HepG2 (cell line): Measurements from ENCODE around the gene TNS4. TPM values are rescaled to one million over a fixed set of nuclear protein-coding genes. Genes with fewer than 3 reads are reported as not detected.

ENCODE experiments used
- ATF4 ChIP-seq, 2 experiments: fragments of 450-650 bp in 1 of 2; sonication (generic) in 1 of 2; formaldehyde crosslinking; IDR thresholded peaks; 2 replicates each; pipeline versions ENCODE4 v1.5.0 to v1.8.0; 2020 to 2022; ENCODE audit warnings: mild to moderate bottlenecking in 1 of 2, missing genetic modification reagents in 1 of 2
- CENPT ChIP-seq: sonication (generic); formaldehyde crosslinking; IDR thresholded peaks from 2 replicates; pipeline ENCODE4 v1.8.0; 2022; ENCODE audit warnings: low read depth, mild to moderate bottlenecking, moderate library complexity, missing genetic modification reagents
- DPF2 ChIP-seq: sonication (generic); formaldehyde crosslinking; IDR thresholded peaks from 2 replicates; pipeline ENCODE4 v1.4.0; 2020; ENCODE audit warnings: mild to moderate bottlenecking, low read depth, missing genetic modification reagents, borderline replicate concordance
- DRAP1 ChIP-seq: IDR thresholded peaks from 2 replicates; pipeline ENCODE4 v1.6.1; 2016; ENCODE audit warnings: missing genetic modification reagents, missing compliant biosample characterization
- EP300 ChIP-seq, 3 experiments: sonication (generic) in 1 of 3; formaldehyde crosslinking in 1 of 3; IDR thresholded peaks; 2 replicates each; pipeline versions ENCODE4 v1.5.1 to v1.6.1; 2011 to 2020; ENCODE audit warnings: low read depth in 2 of 3, low read length in 2 of 3, borderline replicate concordance in 1 of 3, improper control_type of control experiment in 1 of 3, mild to moderate bottlenecking in 1 of 3, missing genetic modification reagents in 1 of 3, moderate library complexity in 1 of 3
- JUNB ChIP-seq: sonication (generic); formaldehyde crosslinking; IDR thresholded peaks from 2 replicates; pipeline ENCODE4 v1.8.0; 2022; ENCODE audit warnings: missing genetic modification reagents, mild to moderate bottlenecking, borderline replicate concordance
- MZF1 ChIP-seq: sonication (generic); formaldehyde crosslinking; IDR thresholded peaks from 2 replicates; pipeline ENCODE4 v1.8.1; 2023; ENCODE audit warnings: mild to moderate bottlenecking, missing genetic modification reagents, borderline replicate concordance
- PHF8 ChIP-seq: sonication (generic); formaldehyde crosslinking; IDR thresholded peaks from 2 replicates; pipeline ENCODE4 v1.5.0; 2020; ENCODE audit warnings: missing genetic modification reagents
- RBFOX2 ChIP-seq: fragments of 200-400 bp; formaldehyde crosslinking; IDR thresholded peaks from 2 replicates; pipeline ENCODE4 v1.6.1; 2017; ENCODE audit warnings: low read depth, mild to moderate bottlenecking, low read length
- SATB2 ChIP-seq: sonication (generic); formaldehyde crosslinking; IDR thresholded peaks from 2 replicates; pipeline ENCODE4 v1.5.0; 2020; ENCODE audit warnings: missing genetic modification reagents
- SMAD1 ChIP-seq: sonication (generic); formaldehyde crosslinking; IDR thresholded peaks from 2 replicates; pipeline ENCODE4 v1.4.0; 2020; ENCODE audit warnings: missing genetic modification reagents, low read depth, mild to moderate bottlenecking, borderline replicate concordance
- ZBTB20 ChIP-seq: sonication (generic); formaldehyde crosslinking; IDR thresholded peaks from 2 replicates; pipeline ENCODE4 v1.8.1; 2023; ENCODE audit warnings: missing genetic modification reagents, low read depth, mild to moderate bottlenecking, borderline replicate concordance
- ZFY ChIP-seq: sonication (generic); formaldehyde crosslinking; IDR thresholded peaks from 2 replicates; pipeline ENCODE4 v1.4.0; 2020; ENCODE audit warnings: missing genetic modification reagents
- ZNF18 ChIP-seq: sonication (generic); formaldehyde crosslinking; IDR thresholded peaks from 2 replicates; pipeline ENCODE4 v1.8.0; 2022; ENCODE audit warnings: mild to moderate bottlenecking, missing genetic modification reagents; ENCODE audit not compliant: insufficient replicate concordance
- ZNF234 ChIP-seq: sonication (generic); formaldehyde crosslinking; conservative IDR thresholded peaks from 2 replicates; pipeline ENCODE4 v1.5.1; 2020; ENCODE audit warnings: mild to moderate bottlenecking, missing genetic modification reagents
- ZNF660 ChIP-seq: sonication (generic); formaldehyde crosslinking; IDR thresholded peaks from 2 replicates; pipeline ENCODE4 v1.5.1; 2020; ENCODE audit warnings: mild to moderate bottlenecking, low read depth, missing genetic modification reagents, borderline replicate concordance
- ZNF670 ChIP-seq: sonication (generic); formaldehyde crosslinking; IDR thresholded peaks from 2 replicates; pipeline ENCODE4 v1.8.0; 2022; ENCODE audit warnings: mild to moderate bottlenecking, missing genetic modification reagents, borderline replicate concordance
- ZNF746 ChIP-seq: sonication (generic); formaldehyde crosslinking; IDR thresholded peaks from 2 replicates; pipeline ENCODE4 v1.8.0; 2022; ENCODE audit warnings: mild to moderate bottlenecking, missing genetic modification reagents
- ZNF775 ChIP-seq: sonication (generic); formaldehyde crosslinking; IDR thresholded peaks from 2 replicates; pipeline ENCODE4 v1.4.0; 2020; ENCODE audit warnings: missing genetic modification reagents, mild to moderate bottlenecking, moderate library complexity, borderline replicate concordance
- polyA plus RNA-seq, 8 experiments: library from polyadenylated mRNA; depleted of rRNA in 3 of 8; stranded (reverse) in 7 of 8; unstranded in 1 of 8; fragments of >200 nt; fragmentation: Illumina TruSeq in 4 of 8; extraction: Trizol in 4 of 8; gene quantifications; 2 replicates each; pipeline versions ENCODE4 v1.2.1 to v1.2.3, GENCODE V29; 2011 to 2016; ENCODE audit warnings: low read depth in 4 of 8, missing spikeins in 1 of 8, mixed read lengths in 1 of 8; ENCODE audit not compliant: insufficient read depth in 1 of 8
- total RNA-seq, 5 experiments: library from RNA; depleted of rRNA; stranded (reverse); fragments of >200 nt; fragmentation: Illumina TruSeq; extraction: Trizol; gene quantifications; 2 replicates each; pipeline ENCODE4 v1.2.3, GENCODE V29; 2016; ENCODE audit warnings: low read depth in 1 of 5
- TF ChIP-seq, protein P1 (sequence below): sonication (generic); formaldehyde crosslinking; IDR thresholded peaks from 2 replicates; pipeline ENCODE4 v1.4.0; 2020; ENCODE audit warnings: missing genetic modification reagents
- TF ChIP-seq, protein P2 (sequence below): IDR thresholded peaks from 2 replicates; pipeline ENCODE4 v1.6.1; 2016; ENCODE audit warnings: low read depth

Gene TNS4
- total and polyA plus RNA-seq, 2 of the 13 experiments (the other 11 are each of a cell fraction or from before 2014, with no cell fraction given): 0.58 to 2.1 TPM

DNA sequence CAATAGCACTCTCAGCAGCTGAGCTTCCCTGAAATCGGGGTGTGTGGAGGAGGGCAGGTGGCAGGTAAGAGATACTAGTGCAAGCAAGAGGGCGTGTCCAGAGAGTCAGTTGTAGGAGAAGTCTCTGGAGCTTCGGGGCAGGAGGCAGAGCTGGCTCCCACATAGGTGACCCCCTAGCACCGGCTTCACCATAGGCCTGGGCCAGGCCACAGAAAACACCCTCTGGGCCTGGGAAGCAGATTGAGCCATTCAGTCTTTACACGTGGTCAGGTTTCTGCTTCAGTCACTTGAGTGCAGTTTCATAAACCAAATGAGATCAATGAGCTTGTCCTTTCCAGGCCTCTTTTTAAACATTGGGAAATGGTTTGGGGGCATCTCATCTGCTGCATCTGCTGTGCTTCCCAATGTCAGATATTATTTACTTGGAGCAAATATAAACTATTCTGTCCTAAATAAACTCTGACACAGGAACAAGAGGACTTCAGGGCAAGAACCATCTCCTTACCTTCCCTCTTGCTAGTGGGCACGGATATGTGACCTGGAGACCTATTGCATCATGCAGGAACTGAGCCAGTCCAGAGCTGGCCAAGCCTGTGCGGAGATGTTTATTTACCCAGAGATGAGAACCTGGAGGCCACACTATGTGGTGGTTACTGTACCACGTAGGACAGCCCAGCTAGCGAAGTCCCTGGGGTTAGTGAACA is 47.7 kb upstream of the TNS4 start (continued):
- peak; percentile 82 for TF ChIP-seq ZNF746 (CRISPR knock-in tag)
- TF ChIP-seq JUNB (CRISPR knock-in tag): 0 out of 2 replicates have a peak, but pooled peaks have one; percentile 23
- peak; percentile 97 to 100 for TF ChIP-seq ATF4 (CRISPR knock-in tag; IDR thresholded peaks at IDR 0.05)
- 0 out of 2 replicates have a peak, but pooled peaks have one; percentile 24 for TF ChIP-seq SATB2 (CRISPR knock-in tag)
- TF ChIP-seq, protein P1, sequence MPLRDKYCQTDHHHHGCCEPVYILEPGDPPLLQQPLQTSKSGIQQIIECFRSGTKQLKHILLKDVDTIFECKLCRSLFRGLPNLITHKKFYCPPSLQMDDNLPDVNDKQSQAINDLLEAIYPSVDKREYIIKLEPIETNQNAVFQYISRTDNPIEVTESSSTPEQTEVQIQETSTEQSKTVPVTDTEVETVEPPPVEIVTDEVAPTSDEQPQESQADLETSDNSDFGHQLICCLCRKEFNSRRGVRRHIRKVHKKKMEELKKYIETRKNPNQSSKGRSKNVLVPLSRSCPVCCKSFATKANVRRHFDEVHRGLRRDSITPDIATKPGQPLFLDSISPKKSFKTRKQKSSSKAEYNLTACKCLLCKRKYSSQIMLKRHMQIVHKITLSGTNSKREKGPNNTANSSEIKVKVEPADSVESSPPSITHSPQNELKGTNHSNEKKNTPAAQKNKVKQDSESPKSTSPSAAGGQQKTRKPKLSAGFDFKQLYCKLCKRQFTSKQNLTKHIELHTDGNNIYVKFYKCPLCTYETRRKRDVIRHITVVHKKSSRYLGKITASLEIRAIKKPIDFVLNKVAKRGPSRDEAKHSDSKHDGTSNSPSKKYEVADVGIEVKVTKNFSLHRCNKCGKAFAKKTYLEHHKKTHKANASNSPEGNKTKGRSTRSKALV (CRISPR knock-in tag): peak; percentile 49; the same call in 1 of the 2 replicates
- TF ChIP-seq ZNF670 (CRISPR knock-in tag): peak; percentile 89; the same call in 1 of the 2 replicates
- TF ChIP-seq ZNF18 (CRISPR knock-in tag): peak; percentile 93
- TF ChIP-seq SMAD1 (CRISPR knock-in tag): no peak
- TF ChIP-seq CENPT: no peak
- peak; percentile 63 for TF ChIP-seq PHF8 (CRISPR knock-in tag)
- TF ChIP-seq DPF2 (CRISPR knock-in tag): peak; percentile 97
- TF ChIP-seq, protein P2, sequence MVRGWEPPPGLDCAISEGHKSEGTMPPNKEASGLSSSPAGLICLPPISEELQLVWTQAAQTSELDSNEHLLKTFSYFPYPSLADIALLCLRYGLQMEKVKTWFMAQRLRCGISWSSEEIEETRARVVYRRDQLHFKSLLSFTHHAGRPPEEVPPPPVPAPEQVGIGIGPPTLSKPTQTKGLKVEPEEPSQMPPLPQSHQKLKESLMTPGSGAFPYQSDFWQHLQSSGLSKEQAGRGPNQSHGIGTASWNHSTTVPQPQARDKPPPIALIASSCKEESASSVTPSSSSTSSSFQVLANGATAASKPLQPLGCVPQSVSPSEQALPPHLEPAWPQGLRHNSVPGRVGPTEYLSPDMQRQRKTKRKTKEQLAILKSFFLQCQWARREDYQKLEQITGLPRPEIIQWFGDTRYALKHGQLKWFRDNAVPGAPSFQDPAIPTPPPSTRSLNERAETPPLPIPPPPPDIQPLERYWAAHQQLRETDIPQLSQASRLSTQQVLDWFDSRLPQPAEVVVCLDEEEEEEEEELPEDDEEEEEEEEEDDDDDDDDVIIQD: peak; percentile 94
- peak; percentile 51 for TF ChIP-seq RBFOX2
- TF ChIP-seq ZNF775 (CRISPR knock-in tag): no peak
- no peak for TF ChIP-seq MZF1 (CRISPR knock-in tag)
- peak; percentile 82 for TF ChIP-seq DRAP1 (CRISPR knock-in tag)
- peak; percentile 90; the same call in 1 of the 2 replicates for TF ChIP-seq ZBTB20 (CRISPR knock-in tag)
- TF ChIP-seq ZNF234 (CRISPR knock-in tag): no peak
- TF ChIP-seq ZNF660 (CRISPR knock-in tag): no peak
- TF ChIP-seq EP300 (IDR thresholded peaks at IDR 0.05; ENCODE audit: low read depth in 2 of 2, low read length in 2 of 2): peak in 1 of 2 experiments; percentile 93; a peak in 3 of 4 replicates
- peak; percentile 89 for TF ChIP-seq EP300 (CRISPR knock-in tag; IDR thresholded peaks at IDR 0.05; ENCODE audit: borderline replicate concordance)
- TF ChIP-seq ZFY: peak; percentile 84
